ENCODE results near the gene ACAD11. TPM values are rescaled to one million over a fixed set of nuclear protein-coding genes. Genes with fewer than 3 reads are reported as not detected.

Gene ACAD11
- total RNA-seq, 1 experiment from 2014 or later, result 12.6 TPM

- CTCF ChIA-PET, result no interaction called here
- H3K4me1 ChIP-seq (ENCODE audit: control insufficient read depth in 1 of 2, insufficient read depth in 2 of 2, low read length in 2 of 2), result peaks cover 0 to 10% of the 10 kb centered on the region in 2 experiments; a peak in 2 of 4 replicates
- RAD21 ChIA-PET (ENCODE audit: low non-redundant PET in 1 of 2, low total read pairs in 2 of 2, uncharacterized antibody in 2 of 2, unreplicated experiment in 2 of 2), result no interaction called here
These were observed 105.8 kb downstream of the ACAD11 start for GRCh38 chr3:132553826-132554225.

DNA sequence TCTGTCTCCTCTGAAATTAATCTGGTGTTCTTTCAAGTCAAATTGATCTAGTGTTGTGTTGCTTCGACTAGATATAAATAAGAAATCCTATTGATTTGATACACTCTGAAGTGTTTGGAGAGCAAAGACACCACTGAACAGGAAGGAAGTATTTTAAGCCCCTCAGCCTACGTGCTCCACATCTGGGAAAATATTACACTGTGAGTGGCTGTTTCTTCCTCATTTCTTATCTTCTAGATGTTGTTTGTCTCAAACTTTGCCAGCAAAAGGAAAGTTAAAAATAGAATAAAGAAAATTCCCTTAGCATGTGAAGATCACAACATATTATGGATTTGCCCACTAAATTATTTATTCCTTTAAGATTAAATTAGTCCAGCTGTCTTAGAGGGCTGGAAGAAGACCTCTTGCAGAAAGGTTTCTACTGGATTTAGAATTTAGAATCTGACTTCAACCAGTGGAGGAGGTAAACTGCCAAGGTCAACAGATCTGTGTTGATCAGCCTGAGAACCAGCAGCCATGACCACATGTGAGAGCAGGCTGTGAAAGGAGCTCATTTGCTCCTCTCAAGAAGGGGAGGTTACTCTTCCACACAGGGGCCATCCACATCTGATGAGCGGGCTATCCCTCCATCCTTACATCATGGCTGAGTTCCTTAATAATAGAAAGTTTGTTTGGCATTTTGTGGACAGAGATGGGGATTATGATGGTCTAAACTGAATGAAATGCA lies 108.9 kb downstream of the ACAD11 start:
- H3K27me3 ChIP-seq (ENCODE audit: insufficient read depth, low read length), result no peaks in the 10 kb centered on the region
- ChIA-PET RAD21 (ENCODE audit: low non-redundant PET in 1 of 2, low total read pairs in 2 of 2, uncharacterized antibody in 2 of 2, unreplicated experiment in 2 of 2) (no interaction called here), POLR2A (no interaction called here), CTCF (no interaction called here)
- H3K79me2 ChIP-seq (ENCODE audit: insufficient read depth, low read length), result no peaks in the 10 kb centered on the region
- no peak overlapping the region; the same call in 1 of the 2 replicates for H3K4me2 ChIP-seq (ENCODE audit: low read length)
- H3K9me3 ChIP-seq (ENCODE audit: control insufficient read depth in 1 of 2, insufficient read depth in 1 of 2, low read depth in 1 of 2, low read length in 2 of 2), result no peaks in the 10 kb centered on the region
- DNase-seq (ENCODE audit: low read depth, low spot score) (no peak), ATAC-seq (no peak)
- no peak overlapping the region for H2AFZ ChIP-seq (ENCODE audit: low read depth, low read length, poor library complexity, severe bottlenecking)
- BruUV-seq (replicated peaks), result no TSS peak
- no peaks in the 10 kb centered on the region for H4K20me1 ChIP-seq (ENCODE audit: insufficient read depth)
- H3K4me3 ChIP-seq (replicated peaks in 1 of 2; ENCODE audit: low read depth in 1 of 2, low read length in 2 of 2), result no peak overlapping the region
- H3K9ac ChIP-seq (ENCODE audit: low read length), result no peak overlapping the region
- intact Hi-C loops (cut with micrococcal nuclease), result no loop called here
- no peaks in the 10 kb centered on the region for H3K9me2 ChIP-seq (ENCODE audit: insufficient read depth)
- no peaks in the 10 kb centered on the region for H3K36me3 ChIP-seq (ENCODE audit: control insufficient read depth in 1 of 2, insufficient read depth in 2 of 2, low read length in 2 of 2)
- H3K27ac ChIP-seq (ENCODE audit: low read depth, low read length), result no peak overlapping the region
- H3K4me1 ChIP-seq (ENCODE audit: control insufficient read depth in 1 of 2, insufficient read depth in 2 of 2, low read length in 2 of 2), result peaks cover 0 to 10% of the 10 kb centered on the region in 2 experiments; a peak in 2 of 4 replicates
- TF ChIP-seq SRF (IDR thresholded peaks at IDR 0.05; ENCODE audit: low read depth), result no peak
- TF ChIP-seq MAX (IDR thresholded peaks at IDR 0.05), result no peak
- no peak for TF ChIP-seq SP1 (IDR thresholded peaks at IDR 0.05; ENCODE audit: low read depth)
- TF ChIP-seq REST (IDR thresholded peaks at IDR 0.05; ENCODE audit: low read depth), result no peak
- no peak for TF ChIP-seq EZH2phosphoT487 (IDR thresholded peaks at IDR 0.05; ENCODE audit: borderline replicate concordance)
- no peak for TF ChIP-seq SIN3A (IDR thresholded peaks at IDR 0.05; ENCODE audit: low read depth)
- no peak for TF ChIP-seq CEBPB (IDR thresholded peaks at IDR 0.05; ENCODE audit: low read depth)
- no peak for TF ChIP-seq POLR2A (IDR thresholded peaks at IDR 0.05; ENCODE audit: borderline replicate concordance, extremely low read depth, insufficient read depth, insufficient read length)
- TF ChIP-seq POLR2AphosphoS5 (IDR thresholded peaks at IDR 0.05; ENCODE audit: low read depth, low read length), result no peak
- TF ChIP-seq TCF7L2 (IDR thresholded peaks at IDR 0.05; ENCODE audit: borderline replicate concordance, extremely low read depth, insufficient read depth, insufficient read length), result no peak

More at GRCh38 chr3:132553826-132554225, 105.8 kb downstream of the ACAD11 start:
- POLR2A ChIA-PET, result no interaction called here
- no peak overlapping the region for H3K4me3 ChIP-seq (replicated peaks in 1 of 2; ENCODE audit: low read depth in 1 of 2, low read length in 2 of 2)
- no peak overlapping the region for H3K4me2 ChIP-seq (ENCODE audit: low read length)
- no peaks in the 10 kb centered on the region for H3K9me3 ChIP-seq (ENCODE audit: control insufficient read depth in 1 of 2, insufficient read depth in 1 of 2, low read depth in 1 of 2, low read length in 2 of 2)
- no peaks in the 10 kb centered on the region for H4K20me1 ChIP-seq (ENCODE audit: insufficient read depth)
- no peak overlapping the region for H3K27ac ChIP-seq (ENCODE audit: low read depth, low read length)
- H3K27me3 ChIP-seq (ENCODE audit: insufficient read depth, low read length), result no peaks in the 10 kb centered on the region
- BruUV-seq (replicated peaks), result no TSS peak
- intact Hi-C loops (cut with micrococcal nuclease), result no loop called here
- no peaks in the 10 kb centered on the region for H3K36me3 ChIP-seq (ENCODE audit: control insufficient read depth in 1 of 2, insufficient read depth in 2 of 2, low read length in 2 of 2)
- no peak overlapping the region for H2AFZ ChIP-seq (ENCODE audit: low read depth, low read length, poor library complexity, severe bottlenecking)
- ATAC-seq (no peak), DNase-seq (ENCODE audit: low read depth, low spot score) (no peak)
- no peaks in the 10 kb centered on the region for H3K79me2 ChIP-seq (ENCODE audit: insufficient read depth, low read length)
- H3K9me2 ChIP-seq (ENCODE audit: insufficient read depth), result no peaks in the 10 kb centered on the region
- no peak overlapping the region for H3K9ac ChIP-seq (ENCODE audit: low read length)
- TF ChIP-seq ELF1 (IDR thresholded peaks at IDR 0.05; ENCODE audit: borderline replicate concordance, low read depth), result no peak
- no peak for TF ChIP-seq ZBTB33 (IDR thresholded peaks at IDR 0.05; ENCODE audit: extremely low read depth, insufficient replicate concordance, low read length)
- TF ChIP-seq POLR2AphosphoS5 (IDR thresholded peaks at IDR 0.05; ENCODE audit: low read depth, low read length), result no peak

All from HCT116 (cell line).